ENCODE data around the gene UBE2R2.
"Not testable (repeated sequence)": the region's sequence is repeated elsewhere in the genome, so short reads cannot be mapped to it uniquely, and the experiment has no call there.

The UBE2R2 gene

GRCh38 chr9:33927694-33928093, 110.7 kb downstream of the UBE2R2 start:
- no peak for DNase-seq (ENCODE audit: low read depth)

- no peak for DNase-seq (ENCODE audit: low read depth)
These were observed 114.4 kb downstream of the UBE2R2 start for GRCh38 chr9:33931326-33931725.

- DNase-seq (ENCODE audit: low read depth), result no peak
These were observed 115.3 kb downstream of the UBE2R2 start for GRCh38 chr9:33932078-33932807.

- DNase-seq (ENCODE audit: low read depth), result no peak
These were observed 117.4 kb downstream of the UBE2R2 start for GRCh38 chr9:33934188-33934878.

GRCh38 chr9:33939924-33940874, 123.2 kb downstream of the UBE2R2 start:
- no peak for DNase-seq (ENCODE audit: low read depth)

GRCh38 chr9:33942471-33943083, 125.6 kb downstream of the UBE2R2 start:
- DNase-seq (ENCODE audit: low read depth), result no peak

- DNase-seq (ENCODE audit: low read depth), result no peak
These were observed 126.4 kb downstream of the UBE2R2 start for GRCh38 chr9:33943389-33943788.

GRCh38 chr9:33946779-33947535, 130.0 kb downstream of the UBE2R2 start:
- no peak for DNase-seq (ENCODE audit: low read depth)

GRCh38 chr9:33950371-33950770, 133.4 kb downstream of the UBE2R2 start:
- DNase-seq (ENCODE audit: low read depth), result no peak

- no peak for DNase-seq (ENCODE audit: low read depth)
These were observed 135.1 kb downstream of the UBE2R2 start for GRCh38 chr9:33952066-33952465.

- no peak for DNase-seq (ENCODE audit: low read depth)
These were observed 139.6 kb downstream of the UBE2R2 start for GRCh38 chr9:33956544-33956943.

- no peak for DNase-seq (ENCODE audit: low read depth)
These were observed 142.8 kb downstream of the UBE2R2 start for GRCh38 chr9:33959725-33960124.

- DNase-seq (ENCODE audit: low read depth), result not testable (repeated sequence)
These were observed 145.5 kb downstream of the UBE2R2 start for GRCh38 chr9:33962468-33962867.

- DNase-seq (ENCODE audit: low read depth), result no peak
These were observed 147.3 kb downstream of the UBE2R2 start for GRCh38 chr9:33964086-33964768.
